IMR-90 (cell line): Measurements from ENCODE around the gene TGFA. TPM values are rescaled to one million over a fixed set of nuclear protein-coding genes. Genes with fewer than 3 reads are reported as not detected.

Source experiments
- ATAC-seq: fragments of 200-7000 bp; cut with Tn5 transposase; 2 replicates; pipeline ENCODE4 v1.9.1; 2020; ENCODE audit warnings: low read depth, mild to moderate bottlenecking, moderate library complexity
- BruUV-seq: library from RNA; stranded (reverse); fragments of 400-500 nt; replicated peaks from 2 replicates; lab custom pipeline; 2021; lab: Mats Ljungman, UMichigan
- CTCF ChIA-PET: fragments of 300-600 bp; formaldehyde crosslinking; extraction: SDS; loops from one replicate; lab custom pipeline; 2021; ENCODE audit warnings: antibody characterized with exemption; lab: Yijun Ruan, JAX
- POLR2A ChIA-PET: fragments of 300-600 bp; sonication (Branson Sonifier 250); formaldehyde crosslinking; loops from one replicate; lab custom pipeline; 2022; ENCODE audit warnings: antibody characterized with exemption; ENCODE audit not compliant: unreplicated experiment; lab: Charles Lee
- DNase-seq: peaks from one replicate; pipeline ENCODE4 v3.0.0; 2013
- H2AFZ ChIP-seq: replicated peaks from 2 replicates; pipeline ENCODE3; 2013; ENCODE audit warnings: low read length, mild to moderate bottlenecking; ENCODE audit not compliant: poor library complexity
- H2AK5ac ChIP-seq: 2 replicates; pipeline ENCODE4 v1.6.1; 2013; ENCODE audit warnings: low read depth, low read length, inconsistent platforms
- H2AK9ac ChIP-seq: replicated peaks from 2 replicates; pipeline ENCODE3; 2013; ENCODE audit warnings: mild to moderate bottlenecking, low read depth, low read length, moderate library complexity; ENCODE audit not compliant: poor library complexity
- H2BK120ac ChIP-seq: 2 replicates; pipeline ENCODE4 v1.6.1; 2013; ENCODE audit warnings: low read depth, low read length, inconsistent platforms
- H2BK15ac ChIP-seq: 3 replicates; pipeline ENCODE4 v1.6.1; 2013; ENCODE audit warnings: low read depth, low read length, inconsistent platforms
- H2BK20ac ChIP-seq: 2 replicates; pipeline ENCODE4 v1.6.1; 2013; ENCODE audit warnings: low read depth, mild to moderate bottlenecking, inconsistent platforms, low read length, moderate library complexity
- H2BK5ac ChIP-seq: 2 replicates; pipeline ENCODE4 v1.6.1; 2013; ENCODE audit warnings: mild to moderate bottlenecking, low read depth, low read length, inconsistent platforms; ENCODE audit not compliant: poor library complexity, severe bottlenecking
- H3K14ac ChIP-seq: replicated peaks from 2 replicates; pipeline ENCODE4 v1.6.1; 2013; ENCODE audit warnings: low read depth, low read length, inconsistent platforms
- H3K18ac ChIP-seq: 2 replicates; pipeline ENCODE4 v1.6.1; 2013; ENCODE audit warnings: low read depth, low read length, control low read depth
- H3K23ac ChIP-seq: 2 replicates; pipeline ENCODE4 v1.6.1; 2013; ENCODE audit warnings: low read depth, low read length, inconsistent platforms
- H3K27ac ChIP-seq: 2 replicates; pipeline ENCODE4 v1.5.1; 2013; ENCODE audit warnings: mild to moderate bottlenecking, control low read depth, low read length; ENCODE audit not compliant: insufficient read depth
- H3K27me3 ChIP-seq: 2 replicates; pipeline ENCODE4 v1.6.1; 2013; ENCODE audit warnings: low read length; ENCODE audit not compliant: control insufficient read depth, insufficient read depth
- H3K36me3 ChIP-seq: 2 replicates; pipeline ENCODE4 v1.6.1; 2013; ENCODE audit warnings: low read length, mixed read lengths; ENCODE audit not compliant: control insufficient read depth, insufficient read depth
- H3K4ac ChIP-seq: 2 replicates; pipeline ENCODE4 v1.6.1; 2013; ENCODE audit warnings: low read depth, low read length, inconsistent platforms
- H3K4me1 ChIP-seq: 2 replicates; pipeline ENCODE4 v1.6.1; 2013; ENCODE audit warnings: low read length, mixed read lengths; ENCODE audit not compliant: control insufficient read depth, insufficient read depth
- H3K4me2 ChIP-seq: 2 replicates; pipeline ENCODE4 v1.6.1; 2013; ENCODE audit warnings: low read depth, mild to moderate bottlenecking, control low read depth, low read length, moderate library complexity
- H3K4me3 ChIP-seq: 2 replicates; pipeline ENCODE4 v1.5.1; 2013; ENCODE audit warnings: low read depth, mild to moderate bottlenecking, control low read depth, low read length, moderate library complexity; ENCODE audit not compliant: insufficient read depth
- H3K56ac ChIP-seq: 2 replicates; pipeline ENCODE4 v1.6.1; 2013; ENCODE audit warnings: low read length, inconsistent platforms; ENCODE audit not compliant: insufficient read depth; ENCODE audit errors: extremely low read depth
- H3K79me1 ChIP-seq, 2 experiments: 2 replicates each; pipeline ENCODE4 v1.6.1; 2013; ENCODE audit warnings: low read length in 2 of 2, inconsistent platforms in 1 of 2, low read depth in 1 of 2
- H3K9ac ChIP-seq: 2 replicates; pipeline ENCODE4 v1.6.1; 2013; ENCODE audit warnings: low read depth, low read length, control low read depth
- H3K9me1 ChIP-seq: 2 replicates; pipeline ENCODE4 v1.6.1; 2013; ENCODE audit warnings: low read length, inconsistent platforms; ENCODE audit not compliant: insufficient read depth
- H3K9me3 ChIP-seq: 2 replicates; pipeline ENCODE4 v1.6.1; 2013; ENCODE audit warnings: low read length; ENCODE audit not compliant: control insufficient read depth, insufficient read depth
- H4K20me1 ChIP-seq: 2 replicates; pipeline ENCODE4 v1.6.1; 2013; ENCODE audit warnings: low read length, inconsistent platforms; ENCODE audit not compliant: insufficient read depth
- H4K5ac ChIP-seq: 2 replicates; pipeline ENCODE4 v1.6.1; 2013; ENCODE audit warnings: mild to moderate bottlenecking, low read depth, low read length, control low read depth
- H4K8ac ChIP-seq, 2 experiments: 2 replicates each; pipeline ENCODE4 v1.6.1; 2013; ENCODE audit warnings: low read depth in 2 of 2, low read length in 2 of 2, control low read depth in 1 of 2, inconsistent platforms in 1 of 2
- H4K91ac ChIP-seq: 2 replicates; pipeline ENCODE4 v1.6.1; 2013; ENCODE audit warnings: low read depth, low read length, inconsistent platforms; ENCODE audit not compliant: insufficient read depth
- BHLHE40 ChIP-seq: fragments of 150-350 bp; IDR thresholded peaks from 2 replicates; pipeline ENCODE4 v1.6.1; 2016; ENCODE audit warnings: mild to moderate bottlenecking, low read depth, low read length
- CEBPB ChIP-seq: IDR thresholded peaks from 2 replicates; pipeline ENCODE4 v1.6.1; 2012; ENCODE audit warnings: low read depth, low read length, improper control_type of control experiment
- CHD1 ChIP-seq: IDR thresholded peaks from 2 replicates; pipeline ENCODE4 v1.6.1; 2012; ENCODE audit warnings: low read depth, low read length, improper control_type of control experiment
- FOS ChIP-seq: fragments of 150-350 bp; IDR thresholded peaks from 2 replicates; pipeline ENCODE4 v1.6.1; 2016; ENCODE audit warnings: low read depth, low read length
- MAFK ChIP-seq: IDR thresholded peaks from 2 replicates; pipeline ENCODE4 v1.6.1; 2012; ENCODE audit warnings: low read depth, low read length, improper control_type of control experiment
- MAZ ChIP-seq: IDR thresholded peaks from 2 replicates; pipeline ENCODE4 v1.6.1; 2012; ENCODE audit warnings: low read depth, mild to moderate bottlenecking, low read length, improper control_type of control experiment, moderate library complexity, borderline replicate concordance
- MXI1 ChIP-seq: IDR thresholded peaks from 2 replicates; pipeline ENCODE4 v1.6.1; 2012; ENCODE audit warnings: low read depth, mild to moderate bottlenecking, low read length, moderate library complexity, borderline replicate concordance
- NFE2L2 ChIP-seq: fragments of 150-350 bp; IDR thresholded peaks from 2 replicates; pipeline ENCODE4 v1.6.1; 2016; ENCODE audit warnings: low read depth, mild to moderate bottlenecking, low read length
- POLR2A ChIP-seq: IDR thresholded peaks from 2 replicates; pipeline ENCODE4 v1.6.1; 2012; ENCODE audit warnings: mild to moderate bottlenecking, low read depth, low read length
- RAD21 ChIP-seq: IDR thresholded peaks from 2 replicates; pipeline ENCODE4 v1.6.1; 2012; ENCODE audit warnings: low read length, improper control_type of control experiment
- RCOR1 ChIP-seq: IDR thresholded peaks from 2 replicates; pipeline ENCODE4 v1.6.1; 2012; ENCODE audit warnings: mild to moderate bottlenecking, low read length, improper control_type of control experiment; ENCODE audit not compliant: insufficient replicate concordance
- RFX5 ChIP-seq: IDR thresholded peaks from 2 replicates; pipeline ENCODE4 v1.8.0; 2012; ENCODE audit warnings: low read depth, mild to moderate bottlenecking, low read length, moderate library complexity
- SMC3 ChIP-seq: fragments of 150-350 bp; IDR thresholded peaks from 2 replicates; pipeline ENCODE4 v1.6.1; 2016; ENCODE audit warnings: low read depth, mild to moderate bottlenecking, antibody characterized with exemption, low read length, moderate library complexity
- dilution Hi-C: fragments of 300-500 bp; cut with HindIII; formaldehyde crosslinking; loops from one replicate; pipeline ENCODE4 v1.14.3; 2018; ENCODE audit warnings: low sequenced_read_pairs; ENCODE audit not compliant: unreplicated experiment
- in situ Hi-C: fragments of 300-500 bp; cut with MboI; formaldehyde crosslinking; loops from 3 replicates; pipeline ENCODE4 v1.14.3; 2019; ENCODE audit warnings: low sequenced_read_pairs, inconsistent platforms, mixed read lengths
- intact Hi-C: fragments of 100-400 bp; cut with micrococcal nuclease; formaldehyde crosslinking; loops from 2 replicates; pipeline ENCODE4 v1.10.0; 2022
- polyA plus RNA-seq, 3 experiments: library from polyadenylated mRNA; depleted of rRNA; stranded (reverse); fragments of >200 nt; gene quantifications; 2 replicates each; pipeline ENCODE4 v1.2.3, GENCODE V29; 2012; ENCODE audit warnings: low replicate concordance in 1 of 3
- total RNA-seq: library from RNA; depleted of rRNA; stranded (reverse); fragments of >200 nt; gene quantifications from 2 replicates; pipeline ENCODE4 v1.2.3, GENCODE V29; 2012
- TF ChIP-seq, protein P1 (sequence below): conservative IDR thresholded peaks from 2 replicates; pipeline ENCODE4 v1.5.1; 2012; ENCODE audit warnings: mild to moderate bottlenecking, low read depth, low read length, improper control_type of control experiment
- TF ChIP-seq, protein P2 (sequence below): fragments of 150-350 bp; IDR thresholded peaks from 2 replicates; pipeline ENCODE4 v1.6.1; 2017; ENCODE audit warnings: mild to moderate bottlenecking, antibody characterized with exemption, low read length, low read depth
- TF ChIP-seq, protein P3 (sequence below): fragments of 150-350 bp; IDR thresholded peaks from 2 replicates; pipeline ENCODE4 v1.6.1; 2016; ENCODE audit warnings: low read depth, mild to moderate bottlenecking, low read length, moderate library complexity, borderline replicate concordance

Gene TGFA
- total and polyA plus RNA-seq, 2 of the 4 experiments (the other 2 are of a cell fraction), result not detected

DNA sequence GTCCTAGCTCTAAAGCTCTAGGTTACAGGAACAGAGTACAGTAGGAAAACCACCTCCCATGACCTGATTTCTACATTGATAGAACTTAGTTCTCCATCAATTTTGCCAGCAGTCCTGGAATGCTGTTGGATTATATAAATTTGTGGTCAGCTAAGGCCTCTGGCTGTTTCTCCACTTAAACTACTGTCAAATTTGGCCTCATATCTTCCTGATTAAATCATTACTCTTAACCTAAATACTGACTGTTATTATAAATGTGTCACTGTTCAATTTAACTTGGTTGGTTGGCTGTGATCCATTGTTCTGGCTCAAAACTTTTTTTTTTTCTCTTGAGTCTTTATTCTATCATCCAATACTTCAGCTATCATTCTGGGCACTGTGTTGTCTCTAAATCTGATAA is 71.2 kb downstream of the TGFA start:
- peaks cover 3% of the 10 kb centered on the region for H3K27me3 ChIP-seq
- H4K20me1 ChIP-seq, result no peaks in the 10 kb centered on the region
- dilution Hi-C loops (no loop called here), intact Hi-C loops (no loop called here), in situ Hi-C loops (no loop called here)
- no TSS peak for BruUV-seq
- H3K56ac ChIP-seq, result no peak overlapping the region
- ATAC-seq, result no peak
- H2AK5ac ChIP-seq, result no peak overlapping the region
- H3K9ac ChIP-seq, result no peak overlapping the region
- H2BK5ac ChIP-seq, result no peak overlapping the region
- H3K4ac ChIP-seq, result no peak overlapping the region
- no peak overlapping the region for H2AFZ ChIP-seq
- H3K23ac ChIP-seq, result no peak overlapping the region
- no peak overlapping the region for H3K4me2 ChIP-seq
- H4K8ac ChIP-seq, result no peak overlapping the region
- H4K5ac ChIP-seq, result no peak overlapping the region
- no peak overlapping the region for H3K18ac ChIP-seq
- no peak for TF ChIP-seq MAZ
- TF ChIP-seq CEBPB, result no peak
- no peak for TF ChIP-seq FOS
- no peak for TF ChIP-seq POLR2A
- no peak for TF ChIP-seq CHD1
- no peak for TF ChIP-seq MXI1
- TF ChIP-seq SMC3, result no peak
- no peak for TF ChIP-seq NFE2L2
- no peak for TF ChIP-seq RCOR1
- no peak for TF ChIP-seq RAD21
- TF ChIP-seq, protein P1, sequence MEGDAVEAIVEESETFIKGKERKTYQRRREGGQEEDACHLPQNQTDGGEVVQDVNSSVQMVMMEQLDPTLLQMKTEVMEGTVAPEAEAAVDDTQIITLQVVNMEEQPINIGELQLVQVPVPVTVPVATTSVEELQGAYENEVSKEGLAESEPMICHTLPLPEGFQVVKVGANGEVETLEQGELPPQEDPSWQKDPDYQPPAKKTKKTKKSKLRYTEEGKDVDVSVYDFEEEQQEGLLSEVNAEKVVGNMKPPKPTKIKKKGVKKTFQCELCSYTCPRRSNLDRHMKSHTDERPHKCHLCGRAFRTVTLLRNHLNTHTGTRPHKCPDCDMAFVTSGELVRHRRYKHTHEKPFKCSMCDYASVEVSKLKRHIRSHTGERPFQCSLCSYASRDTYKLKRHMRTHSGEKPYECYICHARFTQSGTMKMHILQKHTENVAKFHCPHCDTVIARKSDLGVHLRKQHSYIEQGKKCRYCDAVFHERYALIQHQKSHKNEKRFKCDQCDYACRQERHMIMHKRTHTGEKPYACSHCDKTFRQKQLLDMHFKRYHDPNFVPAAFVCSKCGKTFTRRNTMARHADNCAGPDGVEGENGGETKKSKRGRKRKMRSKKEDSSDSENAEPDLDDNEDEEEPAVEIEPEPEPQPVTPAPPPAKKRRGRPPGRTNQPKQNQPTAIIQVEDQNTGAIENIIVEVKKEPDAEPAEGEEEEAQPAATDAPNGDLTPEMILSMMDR, result no peak
- TF ChIP-seq RFX5, result no peak
- TF ChIP-seq, protein P2, sequence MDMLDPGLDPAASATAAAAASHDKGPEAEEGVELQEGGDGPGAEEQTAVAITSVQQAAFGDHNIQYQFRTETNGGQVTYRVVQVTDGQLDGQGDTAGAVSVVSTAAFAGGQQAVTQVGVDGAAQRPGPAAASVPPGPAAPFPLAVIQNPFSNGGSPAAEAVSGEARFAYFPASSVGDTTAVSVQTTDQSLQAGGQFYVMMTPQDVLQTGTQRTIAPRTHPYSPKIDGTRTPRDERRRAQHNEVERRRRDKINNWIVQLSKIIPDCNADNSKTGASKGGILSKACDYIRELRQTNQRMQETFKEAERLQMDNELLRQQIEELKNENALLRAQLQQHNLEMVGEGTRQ, result no peak
- no peak for TF ChIP-seq BHLHE40
- TF ChIP-seq, protein P3, sequence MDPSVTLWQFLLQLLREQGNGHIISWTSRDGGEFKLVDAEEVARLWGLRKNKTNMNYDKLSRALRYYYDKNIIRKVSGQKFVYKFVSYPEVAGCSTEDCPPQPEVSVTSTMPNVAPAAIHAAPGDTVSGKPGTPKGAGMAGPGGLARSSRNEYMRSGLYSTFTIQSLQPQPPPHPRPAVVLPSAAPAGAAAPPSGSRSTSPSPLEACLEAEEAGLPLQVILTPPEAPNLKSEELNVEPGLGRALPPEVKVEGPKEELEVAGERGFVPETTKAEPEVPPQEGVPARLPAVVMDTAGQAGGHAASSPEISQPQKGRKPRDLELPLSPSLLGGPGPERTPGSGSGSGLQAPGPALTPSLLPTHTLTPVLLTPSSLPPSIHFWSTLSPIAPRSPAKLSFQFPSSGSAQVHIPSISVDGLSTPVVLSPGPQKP, result no peak
- TF ChIP-seq MAFK, result no peak
- no peak overlapping the region for H2BK15ac ChIP-seq
- H2AK9ac ChIP-seq, result no peak overlapping the region
- H3K79me1 ChIP-seq, result no peaks in the 10 kb centered on the region
- H3K9me1 ChIP-seq, result no peaks in the 10 kb centered on the region
- no peaks in the 10 kb centered on the region for H3K9me3 ChIP-seq
- H3K14ac ChIP-seq, result no peak overlapping the region
- ChIA-PET POLR2A (no interaction called here), CTCF (no interaction called here)
- H2BK120ac ChIP-seq, result no peak overlapping the region
- DNase-seq, result no peak
- H2BK20ac ChIP-seq, result no peak overlapping the region
- no peaks in the 10 kb centered on the region for H3K36me3 ChIP-seq
- H3K27ac ChIP-seq, result no peak overlapping the region
- no peak overlapping the region for H4K91ac ChIP-seq
- H3K4me3 ChIP-seq, result no peak overlapping the region
- H3K4me1 ChIP-seq, result no peaks in the 10 kb centered on the region
